ENCODE results near the gene RNU5B-1. TPM values are rescaled to one million over a fixed set of nuclear protein-coding genes. Genes with fewer than 3 reads are reported as not detected.
A peak's percentile ranks its signal among the peaks of the same experiment; 100 is the strongest.

The RNU5B-1 gene
- polyA plus RNA-seq, 2 of the 4 experiments (the other 2 are of a cell fraction) = not detected

GRCh38 chr15:65286704-65287519, 17.6 kb upstream of the RNU5B-1 start, which contains the start of gene PARP16 (continued):
- TF ChIP-seq TP53 (CRISPR knock-in tag; IDR thresholded peaks at IDR 0.05) = no peak
- TF ChIP-seq MAX (IDR thresholded peaks at IDR 0.05) = peak; percentile 81
- TF ChIP-seq FOSL2 (IDR thresholded peaks at IDR 0.05) = no peak
- TF ChIP-seq FOSL2 (CRISPR knock-in tag; IDR thresholded peaks at IDR 0.05) = no peak
- no peak for TF ChIP-seq HMGXB4 (CRISPR knock-in tag; IDR thresholded peaks at IDR 0.05; ENCODE audit: borderline replicate concordance)
- no peak for TF ChIP-seq EP300 (IDR thresholded peaks at IDR 0.05)
- no peak for TF ChIP-seq ZNF302 (CRISPR knock-in tag; IDR thresholded peaks at IDR 0.05)
- peak in 1 of 2 experiments; percentile 22; a peak in 1 of 5 replicates for TF ChIP-seq RAD21 (conservative IDR thresholded peaks at IDR 0.05 in 1 of 2, IDR thresholded peaks at IDR 0.05 in 1 of 2)
- no peak for TF ChIP-seq PBX3 (IDR thresholded peaks at IDR 0.05)
- TF ChIP-seq MAFK (IDR thresholded peaks at IDR 0.05; ENCODE audit: partially characterized antibody) = no peak
- TF ChIP-seq ZFP36 (IDR thresholded peaks at IDR 0.05; ENCODE audit: borderline replicate concordance, partially characterized antibody) = no peak
- no peak for TF ChIP-seq FOSB (CRISPR knock-in tag; IDR thresholded peaks at IDR 0.05)
- no peak for TF ChIP-seq ESRRA (IDR thresholded peaks at IDR 0.05; ENCODE audit: borderline replicate concordance, low read length)
- no peak for TF ChIP-seq TFCP2L1 (CRISPR knock-in tag; IDR thresholded peaks at IDR 0.05)
- no peak for TF ChIP-seq BHLHE40 (IDR thresholded peaks at IDR 0.05; ENCODE audit: low read depth, low read length)
- TF ChIP-seq HDAC2 (IDR thresholded peaks at IDR 0.05) = no peak
- TF ChIP-seq FOXS1 (CRISPR knock-in tag; IDR thresholded peaks at IDR 0.05) = no peak
- TF ChIP-seq PHF8 (IDR thresholded peaks at IDR 0.05; ENCODE audit: borderline replicate concordance, low read depth) = 0 out of 2 replicates have a peak, but pooled peaks have one; percentile 52
- no peak for TF ChIP-seq RARB (CRISPR knock-in tag; IDR thresholded peaks at IDR 0.05)
- TF ChIP-seq KDM1A (IDR thresholded peaks at IDR 0.05; ENCODE audit: low read depth) = no peak
- no peak for TF ChIP-seq REST (IDR thresholded peaks at IDR 0.05)
- peak; percentile 60 to 92; a peak in 4 of 5 replicates for TF ChIP-seq JUN (IDR thresholded peaks at IDR 0.05)
- peak; percentile 46; the same call in 1 of the 2 replicates for TF ChIP-seq MAZ (IDR thresholded peaks at IDR 0.05; ENCODE audit: borderline replicate concordance, low read depth, low read length)
- no peak for TF ChIP-seq CHD4 (IDR thresholded peaks at IDR 0.05; ENCODE audit: borderline replicate concordance)
- TF ChIP-seq KDM5A (IDR thresholded peaks at IDR 0.05) = no peak
- TF ChIP-seq CHD2 (IDR thresholded peaks at IDR 0.05; ENCODE audit: low read length, partially characterized antibody) = no peak
- TF ChIP-seq CBX2 (IDR thresholded peaks at IDR 0.05; ENCODE audit: borderline replicate concordance, low read depth) = no peak
